Memory B cell (primary cell): ENCODE data around the gene ADAM17.
"Not testable (repeated sequence)": the region's sequence is repeated elsewhere in the genome, so short reads cannot be mapped to it uniquely, and the experiment has no call there.

Experiments used
- ATAC-seq: fragments of 150-1000 bp; cut with Tn5 transposase; 2 replicates; pipeline ENCODE4 v1.10.0; 2021; ENCODE audit warnings: low read depth, mild to moderate bottlenecking, moderate library complexity
- DNase-seq, 2 donors: peaks; one replicate each; pipeline ENCODE4 v3.0.0; 2022; ENCODE audit warnings: low spot score in 2 of 2
- H3K27ac Mint-ChIP-seq: one replicate; pipeline ENCODE4 v1.8.0; 2022; ENCODE audit warnings: mild to moderate bottlenecking, moderate library complexity, mixed read lengths
- H3K27me3 Mint-ChIP-seq: one replicate; pipeline ENCODE4 v1.8.0; 2022; ENCODE audit warnings: mixed read lengths
- H3K36me3 Mint-ChIP-seq: one replicate; pipeline ENCODE4 v1.8.0; 2022; ENCODE audit warnings: mild to moderate bottlenecking, mixed read lengths
- H3K4me1 Mint-ChIP-seq: one replicate; pipeline ENCODE4 v1.8.0; 2022; ENCODE audit warnings: mixed read lengths
- H3K4me3 Mint-ChIP-seq: one replicate; pipeline ENCODE4 v1.8.0; 2022; ENCODE audit warnings: mild to moderate bottlenecking, moderate library complexity, mixed read lengths
- H3K9me3 Mint-ChIP-seq: one replicate; pipeline ENCODE4 v1.8.0; 2022; ENCODE audit warnings: mixed read lengths

Gene ADAM17

GRCh38 chr2:9555297-9556120 is at the start of gene ADAM17:
Gene ADAM17, minus strand, starts transcription at chr2:9555830. Its CDS starts 225 bp downstream, at chr2:9555605.
- ATAC-seq (peak; percentile 90), DNase-seq (peak; percentile 81 to 84)
- H3K4me3 Mint-ChIP-seq: peak within 1 kb of the TSS; percentile 98
- H3K9me3 Mint-ChIP-seq: no peaks in the 10 kb centered on the region
- H3K27me3 Mint-ChIP-seq: no peaks in the 10 kb centered on the region
- peaks cover 6% of the 10 kb centered on the region for H3K36me3 Mint-ChIP-seq
- H3K4me1 Mint-ChIP-seq: peaks cover 39% of the 10 kb centered on the region
- peak within 1 kb of the TSS; percentile 98 for H3K27ac Mint-ChIP-seq

- H3K4me1 Mint-ChIP-seq: peaks cover 10% of the 10 kb centered on the region
- peaks cover 30% of the 10 kb centered on the region for H3K36me3 Mint-ChIP-seq
- H3K9me3 Mint-ChIP-seq: peaks cover 7% of the 10 kb centered on the region
- H3K27me3 Mint-ChIP-seq: no peaks in the 10 kb centered on the region
- ATAC-seq: no peak
- H3K4me3 Mint-ChIP-seq: no peak overlapping the region
- H3K27ac Mint-ChIP-seq: no peak overlapping the region
- DNase-seq: no peak
Measured at GRCh38 chr2:9602412-9602811, 46.8 kb upstream of the ADAM17 start.

- DNase-seq (no peak), ATAC-seq (no peak)
- H3K27ac Mint-ChIP-seq: no peak overlapping the region
- no peaks in the 10 kb centered on the region for H3K27me3 Mint-ChIP-seq
- no peak overlapping the region for H3K4me3 Mint-ChIP-seq
- H3K9me3 Mint-ChIP-seq: peaks cover 7% of the 10 kb centered on the region
- H3K36me3 Mint-ChIP-seq: peaks cover 30% of the 10 kb centered on the region
- peaks cover 18% of the 10 kb centered on the region for H3K4me1 Mint-ChIP-seq
Measured at GRCh38 chr2:9601397-9601796, 45.8 kb upstream of the ADAM17 start.

- no peak overlapping the region for H3K27ac Mint-ChIP-seq
- peaks cover 7% of the 10 kb centered on the region for H3K9me3 Mint-ChIP-seq
- ATAC-seq (no peak), DNase-seq (no peak)
- H3K4me1 Mint-ChIP-seq: peaks cover 25% of the 10 kb centered on the region
- H3K27me3 Mint-ChIP-seq: no peaks in the 10 kb centered on the region
- peaks cover 31% of the 10 kb centered on the region for H3K36me3 Mint-ChIP-seq
- no peak overlapping the region for H3K4me3 Mint-ChIP-seq
Measured at GRCh38 chr2:9599430-9599829, 43.8 kb upstream of the ADAM17 start.

GRCh38 chr2:9596621-9597311 is 41.1 kb upstream of the ADAM17 start:
- Mint-ChIP-seq H3K9me3 (peaks cover 7% of the 10 kb centered on the region), H3K4me3 (peak overlapping the region; percentile 68), H3K36me3 (peaks cover 33% of the 10 kb centered on the region), H3K27ac (peak overlapping the region; percentile 87), H3K4me1 (peaks cover 29% of the 10 kb centered on the region), H3K27me3 (no peaks in the 10 kb centered on the region)
- ATAC-seq (peak; percentile 65), DNase-seq (no peak)

GRCh38 chr2:9595746-9596145 is 40.1 kb upstream of the ADAM17 start:
- H3K4me3 Mint-ChIP-seq: peak overlapping the region; percentile 18
- H3K36me3 Mint-ChIP-seq: peaks cover 35% of the 10 kb centered on the region
- DNase-seq (no peak), ATAC-seq (no peak)
- H3K4me1 Mint-ChIP-seq: peaks cover 29% of the 10 kb centered on the region
- H3K9me3 Mint-ChIP-seq: peaks cover 7% of the 10 kb centered on the region
- H3K27me3 Mint-ChIP-seq: no peaks in the 10 kb centered on the region
- peak overlapping the region; percentile 87 for H3K27ac Mint-ChIP-seq

- Mint-ChIP-seq H3K36me3 (peaks cover 34% of the 10 kb centered on the region), H3K27ac (peak overlapping the region; percentile 87)
- not testable (repeated sequence) for DNase-seq
Measured at GRCh38 chr2:9595256-9595655, 39.6 kb upstream of the ADAM17 start.

GRCh38 chr2:9594366-9595054 is 38.9 kb upstream of the ADAM17 start:
- Mint-ChIP-seq H3K9me3 (peaks cover under 1% of the 10 kb centered on the region), H3K36me3 (peaks cover 32% of the 10 kb centered on the region), H3K4me1 (peaks cover 26% of the 10 kb centered on the region), H3K4me3 (no peak overlapping the region), H3K27ac (peak overlapping the region; percentile 78), H3K27me3 (no peaks in the 10 kb centered on the region)
- DNase-seq (no peak), ATAC-seq (no peak)

More at GRCh38 chr2:9595256-9595655, 39.6 kb upstream of the ADAM17 start:
- H3K9me3 Mint-ChIP-seq, H3K27me3 Mint-ChIP-seq, H3K4me3 Mint-ChIP-seq, ATAC-seq: not testable (repeated sequence)
- H3K4me1 Mint-ChIP-seq: peaks cover 29% of the 10 kb centered on the region

- peaks cover 26% of the 10 kb centered on the region for H3K4me1 Mint-ChIP-seq
- H3K4me3 Mint-ChIP-seq: no peak overlapping the region
- DNase-seq: no peak
- no peaks in the 10 kb centered on the region for H3K9me3 Mint-ChIP-seq
- no peak for ATAC-seq
- no peak overlapping the region for H3K27ac Mint-ChIP-seq
- peaks cover 26% of the 10 kb centered on the region for H3K36me3 Mint-ChIP-seq
- H3K27me3 Mint-ChIP-seq: no peaks in the 10 kb centered on the region
Measured at GRCh38 chr2:9593925-9594324, 38.3 kb upstream of the ADAM17 start.

- no peak for DNase-seq
- Mint-ChIP-seq H3K27ac (peak overlapping the region; percentile 41), H3K9me3 (no peaks in the 10 kb centered on the region), H3K4me3 (no peak overlapping the region), H3K36me3 (peaks cover 16% of the 10 kb centered on the region), H3K4me1 (peaks cover 23% of the 10 kb centered on the region), H3K27me3 (no peaks in the 10 kb centered on the region)
- ATAC-seq: no peak
Measured at GRCh38 chr2:9592699-9593098, 37.1 kb upstream of the ADAM17 start.

- no peaks in the 10 kb centered on the region for H3K9me3 Mint-ChIP-seq
- DNase-seq: no peak
- H3K4me1 Mint-ChIP-seq: peaks cover 12% of the 10 kb centered on the region
- H3K27ac Mint-ChIP-seq: no peak overlapping the region
- H3K36me3 Mint-ChIP-seq: peaks cover 27% of the 10 kb centered on the region
- no peak for ATAC-seq
- no peak overlapping the region for H3K4me3 Mint-ChIP-seq
- H3K27me3 Mint-ChIP-seq: no peaks in the 10 kb centered on the region
Measured at GRCh38 chr2:9590641-9591040, 35.0 kb upstream of the ADAM17 start.

GRCh38 chr2:9586465-9586864 is 30.8 kb upstream of the ADAM17 start:
- Mint-ChIP-seq H3K4me3 (no peak overlapping the region), H3K27me3 (no peaks in the 10 kb centered on the region), H3K9me3 (no peaks in the 10 kb centered on the region), H3K4me1 (no peaks in the 10 kb centered on the region), H3K27ac (peak overlapping the region; percentile 72), H3K36me3 (peaks cover 34% of the 10 kb centered on the region)
- no peak for DNase-seq
- no peak for ATAC-seq

- ATAC-seq (no peak), DNase-seq (no peak)
- Mint-ChIP-seq H3K27me3 (no peaks in the 10 kb centered on the region), H3K4me3 (no peak overlapping the region), H3K9me3 (no peaks in the 10 kb centered on the region), H3K36me3 (peaks cover 34% of the 10 kb centered on the region), H3K4me1 (no peaks in the 10 kb centered on the region), H3K27ac (no peak overlapping the region)
Measured at GRCh38 chr2:9585486-9585885, 29.9 kb upstream of the ADAM17 start.

GRCh38 chr2:9584902-9585301 is 29.3 kb upstream of the ADAM17 start:
- H3K9me3 Mint-ChIP-seq, DNase-seq, ATAC-seq, H3K4me1 Mint-ChIP-seq, H3K4me3 Mint-ChIP-seq, H3K27me3 Mint-ChIP-seq: not testable (repeated sequence)
- Mint-ChIP-seq H3K36me3 (peaks cover 30% of the 10 kb centered on the region), H3K27ac (peak overlapping the region; percentile 20)
